K562 (cell line): ENCODE results near the gene CDC14B.

Experiments
- BRCA1 ChIP-seq, 2 experiments: fragments of 450-650 bp in 1 of 2; sonication (generic) in 1 of 2; formaldehyde crosslinking in 1 of 2; IDR thresholded peaks; 2 replicates each; pipeline versions ENCODE4 v1.5.0 to v1.6.1; 2017 to 2020; ENCODE audit warnings: mild to moderate bottlenecking in 1 of 2, missing genetic modification reagents in 1 of 2
- CHD1 ChIP-seq: fragments of 200-600 bp; sonication (generic); IDR thresholded peaks from one replicate; pipeline ENCODE4 v1.6.1; 2012; ENCODE audit warnings: mild to moderate bottlenecking, moderate library complexity, low read length, inconsistent platforms
- CHD4 ChIP-seq: fragments of 200-600 bp; sonication (generic); IDR thresholded peaks from 3 replicates; pipeline ENCODE4 v1.6.1; 2012; ENCODE audit warnings: low read depth, mild to moderate bottlenecking, mixed read lengths, low read length, inconsistent platforms; ENCODE audit not compliant: insufficient read depth, insufficient replicate concordance, poor library complexity, severe bottlenecking
- JUN ChIP-seq, 2 experiments: sonication (generic) in 1 of 2; formaldehyde crosslinking in 1 of 2; IDR thresholded peaks; 2 replicates each; pipeline versions ENCODE4 v1.6.1 to v1.8.0; 2012 to 2022; ENCODE audit warnings: borderline replicate concordance in 2 of 2, mild to moderate bottlenecking in 2 of 2, improper control_type of control experiment in 1 of 2, low read depth in 1 of 2, low read length in 1 of 2, missing genetic modification reagents in 1 of 2
- KDM5B ChIP-seq: fragments of 200-600 bp; sonication (generic); IDR thresholded peaks from 2 replicates; pipeline ENCODE4 v1.6.1; 2012; ENCODE audit warnings: low read depth, mild to moderate bottlenecking, moderate library complexity, low read length, control low read depth, inconsistent platforms; ENCODE audit not compliant: insufficient replicate concordance
- RFX5 ChIP-seq: IDR thresholded peaks from 2 replicates; pipeline ENCODE4 v1.6.1; 2011; ENCODE audit warnings: low read depth, mild to moderate bottlenecking, improper control_type of control experiment, low read length
- TRIM28 ChIP-seq: fragments of 450-650 bp; IDR thresholded peaks from 2 replicates; pipeline ENCODE4 v1.6.1; 2017
- ZNF274 ChIP-seq: IDR thresholded peaks from 2 replicates; pipeline ENCODE4 v1.6.1; 2011; ENCODE audit warnings: low read depth, mild to moderate bottlenecking, low read length, moderate library complexity, borderline replicate concordance
- TF ChIP-seq, protein P1 (sequence below), 3 experiments: IDR thresholded peaks in 2 of 3; conservative IDR thresholded peaks in 1 of 3; 2 replicates each; pipeline ENCODE4 v1.5.1; 2011 to 2012; ENCODE audit warnings: low read length in 3 of 3, mild to moderate bottlenecking in 3 of 3, control low read depth in 2 of 3, improper control_type of control experiment in 1 of 3, inconsistent platforms in 1 of 3, low read depth in 1 of 3, mixed read lengths in 1 of 3, moderate library complexity in 1 of 3; ENCODE audit not compliant: insufficient read depth in 2 of 3
- TF ChIP-seq, protein P2 (sequence below): sonication (generic); formaldehyde crosslinking; IDR thresholded peaks from 2 replicates; pipeline ENCODE4 v1.8.1; 2023; ENCODE audit warnings: mild to moderate bottlenecking, missing genetic modification reagents
- TF ChIP-seq, protein P3 (sequence below), 2 experiments: fragments of 450-650 bp; formaldehyde crosslinking in 1 of 2; IDR thresholded peaks; 2 replicates each; pipeline versions ENCODE4 v1.4.0 to v1.6.1; 2014 to 2020; ENCODE audit warnings: mild to moderate bottlenecking in 2 of 2, borderline replicate concordance in 1 of 2, low read depth in 1 of 2
- TF ChIP-seq, protein P4 (sequence below): sonication (generic); formaldehyde crosslinking; IDR thresholded peaks from 2 replicates; pipeline ENCODE4 v1.8.1; 2023; ENCODE audit warnings: mild to moderate bottlenecking, missing genetic modification reagents
- TF ChIP-seq, protein P5 (sequence below): sonication (generic); formaldehyde crosslinking; IDR thresholded peaks from 2 replicates; pipeline ENCODE4 v1.8.0; 2022; ENCODE audit warnings: mild to moderate bottlenecking, missing genetic modification reagents, borderline replicate concordance

DNA sequence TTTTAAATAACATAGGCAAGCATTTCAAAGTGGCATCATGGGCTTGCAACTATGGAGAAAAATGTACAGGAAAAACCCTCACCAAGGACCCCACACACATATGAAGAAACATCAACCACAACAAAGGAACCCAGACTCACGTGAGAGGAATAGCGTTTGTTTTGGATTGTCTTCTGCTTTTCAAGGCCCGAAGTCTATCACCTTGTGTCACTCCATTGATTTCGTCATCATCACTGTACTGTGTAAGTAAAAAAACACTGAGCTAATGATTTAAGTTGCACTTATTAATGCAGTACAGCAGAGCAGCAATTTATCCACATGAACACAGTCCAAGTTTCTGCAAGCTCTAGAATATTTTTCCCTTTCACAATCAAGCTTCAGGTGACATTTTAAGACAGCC is 97.3 kb downstream of the CDC14B start:
- TF ChIP-seq CHD4 (no peak), CHD1 (no peak), KDM5B (no peak), RFX5 (no peak), JUN (IDR thresholded peaks at IDR 0.05; ENCODE audit: borderline replicate concordance, low read depth, low read length) (no peak), JUN (CRISPR knock-in tag; IDR thresholded peaks at IDR 0.05; ENCODE audit: borderline replicate concordance) (no peak), TRIM28 (no peak), BRCA1 (IDR thresholded peaks at IDR 0.05) (no peak), BRCA1 (CRISPR knock-in tag; IDR thresholded peaks at IDR 0.05) (no peak), ZNF274 (no peak)
- TF ChIP-seq, protein P1, sequence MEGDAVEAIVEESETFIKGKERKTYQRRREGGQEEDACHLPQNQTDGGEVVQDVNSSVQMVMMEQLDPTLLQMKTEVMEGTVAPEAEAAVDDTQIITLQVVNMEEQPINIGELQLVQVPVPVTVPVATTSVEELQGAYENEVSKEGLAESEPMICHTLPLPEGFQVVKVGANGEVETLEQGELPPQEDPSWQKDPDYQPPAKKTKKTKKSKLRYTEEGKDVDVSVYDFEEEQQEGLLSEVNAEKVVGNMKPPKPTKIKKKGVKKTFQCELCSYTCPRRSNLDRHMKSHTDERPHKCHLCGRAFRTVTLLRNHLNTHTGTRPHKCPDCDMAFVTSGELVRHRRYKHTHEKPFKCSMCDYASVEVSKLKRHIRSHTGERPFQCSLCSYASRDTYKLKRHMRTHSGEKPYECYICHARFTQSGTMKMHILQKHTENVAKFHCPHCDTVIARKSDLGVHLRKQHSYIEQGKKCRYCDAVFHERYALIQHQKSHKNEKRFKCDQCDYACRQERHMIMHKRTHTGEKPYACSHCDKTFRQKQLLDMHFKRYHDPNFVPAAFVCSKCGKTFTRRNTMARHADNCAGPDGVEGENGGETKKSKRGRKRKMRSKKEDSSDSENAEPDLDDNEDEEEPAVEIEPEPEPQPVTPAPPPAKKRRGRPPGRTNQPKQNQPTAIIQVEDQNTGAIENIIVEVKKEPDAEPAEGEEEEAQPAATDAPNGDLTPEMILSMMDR (IDR thresholded peaks at IDR 0.05 in 2 of 3, conservative IDR thresholded peaks at IDR 0.05 in 1 of 3; ENCODE audit: insufficient read depth in 2 of 3, low read depth in 1 of 3, low read length in 3 of 3), result no peak
- TF ChIP-seq, protein P2, sequence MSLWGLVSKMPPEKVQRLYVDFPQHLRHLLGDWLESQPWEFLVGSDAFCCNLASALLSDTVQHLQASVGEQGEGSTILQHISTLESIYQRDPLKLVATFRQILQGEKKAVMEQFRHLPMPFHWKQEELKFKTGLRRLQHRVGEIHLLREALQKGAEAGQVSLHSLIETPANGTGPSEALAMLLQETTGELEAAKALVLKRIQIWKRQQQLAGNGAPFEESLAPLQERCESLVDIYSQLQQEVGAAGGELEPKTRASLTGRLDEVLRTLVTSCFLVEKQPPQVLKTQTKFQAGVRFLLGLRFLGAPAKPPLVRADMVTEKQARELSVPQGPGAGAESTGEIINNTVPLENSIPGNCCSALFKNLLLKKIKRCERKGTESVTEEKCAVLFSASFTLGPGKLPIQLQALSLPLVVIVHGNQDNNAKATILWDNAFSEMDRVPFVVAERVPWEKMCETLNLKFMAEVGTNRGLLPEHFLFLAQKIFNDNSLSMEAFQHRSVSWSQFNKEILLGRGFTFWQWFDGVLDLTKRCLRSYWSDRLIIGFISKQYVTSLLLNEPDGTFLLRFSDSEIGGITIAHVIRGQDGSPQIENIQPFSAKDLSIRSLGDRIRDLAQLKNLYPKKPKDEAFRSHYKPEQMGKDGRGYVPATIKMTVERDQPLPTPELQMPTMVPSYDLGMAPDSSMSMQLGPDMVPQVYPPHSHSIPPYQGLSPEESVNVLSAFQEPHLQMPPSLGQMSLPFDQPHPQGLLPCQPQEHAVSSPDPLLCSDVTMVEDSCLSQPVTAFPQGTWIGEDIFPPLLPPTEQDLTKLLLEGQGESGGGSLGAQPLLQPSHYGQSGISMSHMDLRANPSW (CRISPR knock-in tag), result no peak
- TF ChIP-seq, protein P3, sequence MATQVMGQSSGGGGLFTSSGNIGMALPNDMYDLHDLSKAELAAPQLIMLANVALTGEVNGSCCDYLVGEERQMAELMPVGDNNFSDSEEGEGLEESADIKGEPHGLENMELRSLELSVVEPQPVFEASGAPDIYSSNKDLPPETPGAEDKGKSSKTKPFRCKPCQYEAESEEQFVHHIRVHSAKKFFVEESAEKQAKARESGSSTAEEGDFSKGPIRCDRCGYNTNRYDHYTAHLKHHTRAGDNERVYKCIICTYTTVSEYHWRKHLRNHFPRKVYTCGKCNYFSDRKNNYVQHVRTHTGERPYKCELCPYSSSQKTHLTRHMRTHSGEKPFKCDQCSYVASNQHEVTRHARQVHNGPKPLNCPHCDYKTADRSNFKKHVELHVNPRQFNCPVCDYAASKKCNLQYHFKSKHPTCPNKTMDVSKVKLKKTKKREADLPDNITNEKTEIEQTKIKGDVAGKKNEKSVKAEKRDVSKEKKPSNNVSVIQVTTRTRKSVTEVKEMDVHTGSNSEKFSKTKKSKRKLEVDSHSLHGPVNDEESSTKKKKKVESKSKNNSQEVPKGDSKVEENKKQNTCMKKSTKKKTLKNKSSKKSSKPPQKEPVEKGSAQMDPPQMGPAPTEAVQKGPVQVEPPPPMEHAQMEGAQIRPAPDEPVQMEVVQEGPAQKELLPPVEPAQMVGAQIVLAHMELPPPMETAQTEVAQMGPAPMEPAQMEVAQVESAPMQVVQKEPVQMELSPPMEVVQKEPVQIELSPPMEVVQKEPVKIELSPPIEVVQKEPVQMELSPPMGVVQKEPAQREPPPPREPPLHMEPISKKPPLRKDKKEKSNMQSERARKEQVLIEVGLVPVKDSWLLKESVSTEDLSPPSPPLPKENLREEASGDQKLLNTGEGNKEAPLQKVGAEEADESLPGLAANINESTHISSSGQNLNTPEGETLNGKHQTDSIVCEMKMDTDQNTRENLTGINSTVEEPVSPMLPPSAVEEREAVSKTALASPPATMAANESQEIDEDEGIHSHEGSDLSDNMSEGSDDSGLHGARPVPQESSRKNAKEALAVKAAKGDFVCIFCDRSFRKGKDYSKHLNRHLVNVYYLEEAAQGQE (IDR thresholded peaks at IDR 0.05; ENCODE audit: borderline replicate concordance), result no peak
- TF ChIP-seq, protein P3 (CRISPR knock-in tag; IDR thresholded peaks at IDR 0.05; ENCODE audit: low read depth), result no peak
- TF ChIP-seq, protein P4, sequence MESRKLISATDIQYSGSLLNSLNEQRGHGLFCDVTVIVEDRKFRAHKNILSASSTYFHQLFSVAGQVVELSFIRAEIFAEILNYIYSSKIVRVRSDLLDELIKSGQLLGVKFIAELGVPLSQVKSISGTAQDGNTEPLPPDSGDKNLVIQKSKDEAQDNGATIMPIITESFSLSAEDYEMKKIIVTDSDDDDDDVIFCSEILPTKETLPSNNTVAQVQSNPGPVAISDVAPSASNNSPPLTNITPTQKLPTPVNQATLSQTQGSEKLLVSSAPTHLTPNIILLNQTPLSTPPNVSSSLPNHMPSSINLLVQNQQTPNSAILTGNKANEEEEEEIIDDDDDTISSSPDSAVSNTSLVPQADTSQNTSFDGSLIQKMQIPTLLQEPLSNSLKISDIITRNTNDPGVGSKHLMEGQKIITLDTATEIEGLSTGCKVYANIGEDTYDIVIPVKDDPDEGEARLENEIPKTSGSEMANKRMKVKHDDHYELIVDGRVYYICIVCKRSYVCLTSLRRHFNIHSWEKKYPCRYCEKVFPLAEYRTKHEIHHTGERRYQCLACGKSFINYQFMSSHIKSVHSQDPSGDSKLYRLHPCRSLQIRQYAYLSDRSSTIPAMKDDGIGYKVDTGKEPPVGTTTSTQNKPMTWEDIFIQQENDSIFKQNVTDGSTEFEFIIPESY (CRISPR knock-in tag), result no peak
- TF ChIP-seq, protein P5, sequence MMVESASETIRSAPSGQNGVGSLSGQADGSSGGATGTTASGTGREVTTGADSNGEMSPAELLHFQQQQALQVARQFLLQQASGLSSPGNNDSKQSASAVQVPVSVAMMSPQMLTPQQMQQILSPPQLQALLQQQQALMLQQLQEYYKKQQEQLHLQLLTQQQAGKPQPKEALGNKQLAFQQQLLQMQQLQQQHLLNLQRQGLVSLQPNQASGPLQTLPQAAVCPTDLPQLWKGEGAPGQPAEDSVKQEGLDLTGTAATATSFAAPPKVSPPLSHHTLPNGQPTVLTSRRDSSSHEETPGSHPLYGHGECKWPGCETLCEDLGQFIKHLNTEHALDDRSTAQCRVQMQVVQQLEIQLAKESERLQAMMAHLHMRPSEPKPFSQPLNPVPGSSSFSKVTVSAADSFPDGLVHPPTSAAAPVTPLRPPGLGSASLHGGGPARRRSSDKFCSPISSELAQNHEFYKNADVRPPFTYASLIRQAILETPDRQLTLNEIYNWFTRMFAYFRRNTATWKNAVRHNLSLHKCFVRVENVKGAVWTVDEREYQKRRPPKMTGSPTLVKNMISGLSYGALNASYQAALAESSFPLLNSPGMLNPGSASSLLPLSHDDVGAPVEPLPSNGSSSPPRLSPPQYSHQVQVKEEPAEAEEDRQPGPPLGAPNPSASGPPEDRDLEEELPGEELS (CRISPR knock-in tag), result no peak
